Uterus (tissue), 2 donors: ENCODE results near the gene SYT13.

Experiments used
- CTCF ChIP-seq, 4 experiments: fragments of 200-600 bp in 2 of 4; fragments of 450-650 bp in 2 of 4; sonication (generic) in 2 of 4; IDR thresholded peaks; one replicate each; pipeline ENCODE4 v1.5.1; 2016 to 2019; ENCODE audit warnings: antibody characterized with exemption in 4 of 4, mild to moderate bottlenecking in 2 of 4, moderate library complexity in 1 of 4
- POLR2A ChIP-seq, 2 donors: fragments of 450-650 bp; IDR thresholded peaks; one replicate each; pipeline ENCODE4 v1.6.1; 2016; ENCODE audit warnings: antibody characterized with exemption in 2 of 2, mild to moderate bottlenecking in 1 of 2, moderate library complexity in 1 of 2

GRCh38 chr11:45333001-45333971 is 47.1 kb upstream of the SYT13 start:
- TF ChIP-seq POLR2A (IDR thresholded peaks at IDR 0.05): no peak
- no peak for TF ChIP-seq CTCF (IDR thresholded peaks at IDR 0.05)
